ENCODE results near the gene EIF6. TPM values are rescaled to one million over a fixed set of nuclear protein-coding genes. Genes with fewer than 3 reads are reported as not detected.
"Not testable (repeated sequence)": the region's sequence is repeated elsewhere in the genome, so short reads cannot be mapped to it uniquely, and the experiment has no call there.

Gene EIF6
- total RNA-seq, 4 donors from 2014 or later: 63.7 to 89.4 (median 85.2) TPM

DNA sequence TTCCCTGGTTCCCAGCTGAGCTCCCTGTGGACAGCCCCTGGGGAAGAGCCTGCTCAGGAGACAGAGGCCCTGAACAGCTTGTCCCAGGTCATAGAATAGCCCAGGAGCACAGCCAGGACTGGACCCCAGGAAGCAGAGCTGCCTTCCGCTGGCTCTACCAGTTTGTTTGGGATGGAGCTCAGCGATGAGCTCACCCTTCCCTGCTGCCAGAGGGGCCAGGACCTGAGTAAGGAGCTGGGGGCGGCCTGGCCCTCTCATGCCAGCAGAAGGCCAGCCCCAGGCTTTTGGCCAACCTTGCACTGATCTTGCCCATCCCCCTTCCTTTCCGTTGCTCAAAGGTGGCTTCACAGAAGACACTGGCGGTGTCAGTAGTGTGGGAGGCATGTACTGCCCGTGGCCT is 24.1 kb downstream of the EIF6 start:
- TF ChIP-seq, protein P1, sequence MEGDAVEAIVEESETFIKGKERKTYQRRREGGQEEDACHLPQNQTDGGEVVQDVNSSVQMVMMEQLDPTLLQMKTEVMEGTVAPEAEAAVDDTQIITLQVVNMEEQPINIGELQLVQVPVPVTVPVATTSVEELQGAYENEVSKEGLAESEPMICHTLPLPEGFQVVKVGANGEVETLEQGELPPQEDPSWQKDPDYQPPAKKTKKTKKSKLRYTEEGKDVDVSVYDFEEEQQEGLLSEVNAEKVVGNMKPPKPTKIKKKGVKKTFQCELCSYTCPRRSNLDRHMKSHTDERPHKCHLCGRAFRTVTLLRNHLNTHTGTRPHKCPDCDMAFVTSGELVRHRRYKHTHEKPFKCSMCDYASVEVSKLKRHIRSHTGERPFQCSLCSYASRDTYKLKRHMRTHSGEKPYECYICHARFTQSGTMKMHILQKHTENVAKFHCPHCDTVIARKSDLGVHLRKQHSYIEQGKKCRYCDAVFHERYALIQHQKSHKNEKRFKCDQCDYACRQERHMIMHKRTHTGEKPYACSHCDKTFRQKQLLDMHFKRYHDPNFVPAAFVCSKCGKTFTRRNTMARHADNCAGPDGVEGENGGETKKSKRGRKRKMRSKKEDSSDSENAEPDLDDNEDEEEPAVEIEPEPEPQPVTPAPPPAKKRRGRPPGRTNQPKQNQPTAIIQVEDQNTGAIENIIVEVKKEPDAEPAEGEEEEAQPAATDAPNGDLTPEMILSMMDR (IDR thresholded peaks at IDR 0.05): no peak
- ATAC-seq (ENCODE audit: low FRiP score) (no peak), DNase-seq (ENCODE audit: low spot score) (no peak)

DNA sequence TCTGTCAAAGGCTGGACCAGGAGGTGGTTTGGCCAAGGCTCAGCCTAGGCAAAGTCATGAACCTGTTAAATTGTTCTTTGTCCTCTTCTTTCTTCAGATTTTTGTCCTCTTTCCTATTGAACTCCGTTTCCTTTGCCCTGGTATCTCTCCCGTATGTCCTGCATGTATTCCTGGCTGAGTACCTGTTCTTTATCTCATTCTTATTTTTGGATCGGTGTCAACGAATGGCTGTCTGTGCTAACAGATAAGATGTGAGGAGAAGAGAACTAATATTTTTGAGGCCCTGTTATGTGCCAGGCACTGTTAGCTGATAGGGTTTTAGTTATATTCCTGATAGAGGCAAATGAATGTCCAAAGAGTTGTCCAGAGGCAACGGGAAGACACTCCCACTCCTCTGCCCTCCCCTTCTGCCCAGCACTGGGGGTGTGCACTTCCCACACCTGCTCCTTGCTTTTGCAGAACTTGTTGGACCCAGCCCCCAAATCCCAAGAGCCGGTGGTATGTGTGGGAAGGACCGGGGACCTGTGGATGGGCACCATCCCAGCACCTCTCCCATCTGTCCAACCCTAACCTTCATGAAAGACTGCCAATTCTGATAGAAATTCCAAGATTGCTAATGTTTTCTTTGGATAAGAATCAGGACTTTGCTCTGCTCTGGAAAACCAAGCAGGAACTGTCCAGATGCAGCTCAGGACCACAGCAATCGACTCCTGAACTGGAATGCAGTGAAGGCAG is 27.2 kb downstream of the EIF6 start:
- no peak for DNase-seq (ENCODE audit: low spot score)
- TF ChIP-seq, protein P1 (IDR thresholded peaks at IDR 0.05): no peak
- peak; percentile 37 for ATAC-seq (ENCODE audit: low FRiP score)

DNA sequence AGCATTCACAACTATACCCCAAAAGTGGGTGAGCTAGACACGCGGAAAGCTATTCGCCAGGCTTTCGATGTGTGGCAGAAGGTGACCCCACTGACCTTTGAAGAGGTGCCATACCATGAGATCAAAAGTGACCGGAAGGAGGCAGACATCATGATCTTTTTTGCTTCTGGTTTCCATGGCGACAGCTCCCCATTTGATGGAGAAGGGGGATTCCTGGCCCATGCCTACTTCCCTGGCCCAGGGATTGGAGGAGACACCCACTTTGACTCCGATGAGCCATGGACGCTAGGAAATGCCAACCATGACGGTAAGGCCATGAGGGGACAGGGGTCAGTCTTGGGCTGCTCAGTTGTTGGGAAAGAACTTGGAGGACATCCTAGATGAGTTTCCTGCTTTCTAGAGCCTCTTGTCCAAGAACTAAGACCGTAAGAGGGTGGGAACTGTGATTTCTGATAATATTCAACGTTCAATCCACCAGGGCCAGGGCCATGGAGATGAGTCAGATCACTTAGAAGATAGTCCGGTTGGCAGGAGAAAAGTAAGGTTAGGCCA is 30.0 kb downstream of the EIF6 start:
- ATAC-seq (ENCODE audit: low FRiP score): peak; percentile 52

DNA sequence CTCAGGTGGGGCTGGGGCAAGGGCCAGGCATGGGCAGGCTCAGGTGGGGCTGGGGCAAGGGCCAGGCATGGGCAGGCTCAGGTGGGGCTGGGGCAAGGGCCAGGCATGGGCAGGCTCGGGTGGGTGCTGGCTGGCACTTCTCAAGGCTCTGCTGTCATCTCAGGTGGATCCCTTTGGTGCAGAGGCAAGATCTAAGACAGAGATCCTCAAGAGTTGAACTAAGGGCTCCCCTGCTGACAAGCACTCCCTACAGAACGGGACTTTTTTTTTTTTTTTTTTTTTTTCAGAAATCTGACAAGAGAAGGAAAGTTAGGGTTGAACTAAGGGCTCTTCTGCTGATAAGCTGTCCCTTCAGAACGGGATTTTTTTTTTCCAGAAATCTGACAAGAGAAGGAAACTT is 31.6 kb downstream of the EIF6 start:
- TF ChIP-seq, protein P1 (IDR thresholded peaks at IDR 0.05): no peak
- DNase-seq (ENCODE audit: low spot score): no peak

More for the DNA sequence above, 30.0 kb downstream of the EIF6 start:
- DNase-seq (ENCODE audit: low spot score): no peak
- TF ChIP-seq, protein P1 (IDR thresholded peaks at IDR 0.05): no peak

DNA sequence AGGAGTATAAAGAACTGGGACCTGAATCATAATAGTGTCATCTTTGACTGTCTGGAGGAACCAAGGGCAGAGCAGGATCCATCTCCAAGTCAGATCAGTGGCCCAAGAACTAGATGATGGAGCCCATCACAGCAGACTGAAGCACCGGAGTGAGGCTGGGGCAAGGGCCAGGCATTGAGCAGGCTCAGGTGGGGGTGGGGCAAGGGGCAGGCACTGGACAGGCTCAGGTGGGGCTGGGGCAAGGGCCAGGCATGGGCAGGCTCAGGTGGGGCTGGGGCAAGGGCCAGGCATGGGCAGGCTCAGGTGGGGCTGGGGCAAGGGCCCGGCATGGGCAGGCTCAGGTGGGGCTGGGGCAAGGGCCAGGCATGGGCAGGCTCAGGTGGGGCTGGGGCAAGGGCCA is 32.0 kb downstream of the EIF6 start:
- ATAC-seq (ENCODE audit: low FRiP score); DNase-seq (ENCODE audit: low spot score): not testable (repeated sequence)

More for the DNA sequence above, 31.6 kb downstream of the EIF6 start:
- no peak for ATAC-seq (ENCODE audit: low FRiP score)

DNA sequence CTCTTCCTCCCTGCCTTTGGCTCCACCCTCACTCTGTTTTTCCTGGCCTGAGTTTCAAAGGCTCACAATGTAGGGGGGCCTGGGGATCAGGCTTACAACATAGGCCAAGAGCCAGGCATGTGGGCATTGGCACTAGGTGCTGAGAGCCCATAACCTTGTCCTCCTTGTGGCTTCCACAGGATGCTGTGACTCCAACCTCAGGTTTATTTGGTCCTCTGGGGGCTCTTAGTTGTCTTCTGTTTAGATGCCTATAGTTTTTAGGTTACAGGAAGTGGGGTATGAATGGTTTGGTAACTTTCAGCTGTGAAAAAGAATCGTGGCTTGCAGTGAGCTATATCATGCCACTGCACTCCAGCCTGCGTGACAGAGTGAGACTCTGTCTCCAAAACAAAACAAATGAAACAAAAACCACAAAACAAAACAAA is 32.5 kb downstream of the EIF6 start:
- ATAC-seq (ENCODE audit: low FRiP score) (no peak), DNase-seq (ENCODE audit: low spot score) (no peak)
- TF ChIP-seq, protein P1 (IDR thresholded peaks at IDR 0.05): no peak

DNA sequence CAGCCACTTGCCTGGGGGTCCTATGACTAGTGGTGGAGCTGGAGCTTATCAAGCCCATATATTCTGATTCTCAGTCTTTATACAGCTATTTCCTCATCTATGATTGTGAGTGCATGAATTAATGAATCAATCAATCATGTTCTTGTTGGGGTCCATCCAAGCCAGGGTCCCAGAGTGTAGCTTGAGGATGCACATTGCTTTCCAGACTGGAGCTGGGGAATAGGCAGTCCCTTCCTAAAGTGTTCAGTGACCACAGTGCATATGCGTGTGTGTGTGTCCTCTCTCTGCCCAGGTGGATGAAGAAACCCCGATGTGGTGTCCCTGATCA is 33.0 kb downstream of the EIF6 start:
- ATAC-seq (ENCODE audit: low FRiP score) (no peak), DNase-seq (ENCODE audit: low spot score) (no peak)
- TF ChIP-seq, protein P1 (IDR thresholded peaks at IDR 0.05): no peak

Data from omental fat pad (tissue), 4 donors.